Measurements from ENCODE around the gene HLA-F. TPM values are rescaled to one million over a fixed set of nuclear protein-coding genes. Genes with fewer than 3 reads are reported as not detected.
A peak's percentile ranks its signal among the peaks of the same experiment; 100 is the strongest.

HLA-F gene
- total RNA-seq, 1 donor = 30.4 TPM

DNA sequence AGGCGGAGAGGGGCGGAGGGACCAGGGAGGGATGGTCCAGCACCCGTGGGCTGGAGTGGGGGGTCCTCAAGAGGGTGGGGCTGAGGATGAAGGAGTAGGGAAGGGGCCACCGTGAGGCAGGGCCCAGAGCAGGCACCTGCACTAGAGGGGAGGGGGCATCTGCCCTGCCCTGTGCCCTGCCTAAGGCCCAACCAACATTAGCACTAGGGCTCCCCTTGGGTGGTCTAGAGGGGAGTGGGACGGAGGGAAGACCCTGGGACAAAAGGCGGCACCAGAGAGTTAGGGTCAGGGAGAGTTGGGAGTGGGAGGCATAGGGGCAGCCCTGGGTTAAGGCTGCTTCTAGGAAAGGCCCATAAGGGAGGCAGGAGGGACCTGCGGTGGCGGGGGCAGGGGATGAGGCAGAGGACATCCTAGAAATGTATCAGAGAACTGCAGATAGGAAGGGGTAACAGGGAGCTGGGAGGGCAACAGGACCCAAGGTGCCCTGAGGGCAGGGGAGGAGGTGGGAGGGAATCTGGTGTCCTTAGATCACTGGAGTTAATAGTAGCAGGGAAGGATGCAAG, 24.5 kb downstream of the HLA-F start:
- Histone ChIP-seq H4K20me1 (ENCODE audit: insufficient read depth, low read length) (no peaks in the 10 kb centered on the region), H3K9me3 (ENCODE audit: low read depth, low read length) (no peaks in the 10 kb centered on the region), H3K4me2 (ENCODE audit: insufficient read depth, low read length) (peak overlapping the region; percentile 96), H3K79me2 (ENCODE audit: insufficient read depth, low read length) (no peaks in the 10 kb centered on the region), H2AFZ (ENCODE audit: low read length) (peak overlapping the region; percentile 95), H3K36me3 (ENCODE audit: insufficient read depth, low read length) (no peaks in the 10 kb centered on the region), H3K4me3 (ENCODE audit: insufficient read depth, low read length) (peak overlapping the region; percentile 89), H3K27ac (ENCODE audit: low read depth, low read length) (no peak overlapping the region), H3K27me3 (ENCODE audit: insufficient read depth, low read length) (no peaks in the 10 kb centered on the region), H3K4me1 (ENCODE audit: insufficient read depth, low read length) (peaks cover 3% of the 10 kb centered on the region)
- peak; percentile 43 for DNase-seq (ENCODE audit: insufficient read length, low spot score, missing footprints)
- TF ChIP-seq, protein P1, sequence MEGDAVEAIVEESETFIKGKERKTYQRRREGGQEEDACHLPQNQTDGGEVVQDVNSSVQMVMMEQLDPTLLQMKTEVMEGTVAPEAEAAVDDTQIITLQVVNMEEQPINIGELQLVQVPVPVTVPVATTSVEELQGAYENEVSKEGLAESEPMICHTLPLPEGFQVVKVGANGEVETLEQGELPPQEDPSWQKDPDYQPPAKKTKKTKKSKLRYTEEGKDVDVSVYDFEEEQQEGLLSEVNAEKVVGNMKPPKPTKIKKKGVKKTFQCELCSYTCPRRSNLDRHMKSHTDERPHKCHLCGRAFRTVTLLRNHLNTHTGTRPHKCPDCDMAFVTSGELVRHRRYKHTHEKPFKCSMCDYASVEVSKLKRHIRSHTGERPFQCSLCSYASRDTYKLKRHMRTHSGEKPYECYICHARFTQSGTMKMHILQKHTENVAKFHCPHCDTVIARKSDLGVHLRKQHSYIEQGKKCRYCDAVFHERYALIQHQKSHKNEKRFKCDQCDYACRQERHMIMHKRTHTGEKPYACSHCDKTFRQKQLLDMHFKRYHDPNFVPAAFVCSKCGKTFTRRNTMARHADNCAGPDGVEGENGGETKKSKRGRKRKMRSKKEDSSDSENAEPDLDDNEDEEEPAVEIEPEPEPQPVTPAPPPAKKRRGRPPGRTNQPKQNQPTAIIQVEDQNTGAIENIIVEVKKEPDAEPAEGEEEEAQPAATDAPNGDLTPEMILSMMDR (IDR thresholded peaks at IDR 0.05; ENCODE audit: extremely low read depth, low read depth, low read length) = no peak

- TF ChIP-seq, protein P1 (IDR thresholded peaks at IDR 0.05; ENCODE audit: extremely low read depth, low read depth, low read length) = no peak
- peak overlapping the region; percentile 28 for H3K27ac ChIP-seq (ENCODE audit: low read depth, low read length)
- no peaks in the 10 kb centered on the region for H3K9me3 ChIP-seq (ENCODE audit: low read depth, low read length)
- H4K20me1 ChIP-seq (ENCODE audit: insufficient read depth, low read length) = no peaks in the 10 kb centered on the region
- peak overlapping the region; percentile 95 for H2AFZ ChIP-seq (ENCODE audit: low read length)
- DNase-seq (ENCODE audit: insufficient read length, low spot score, missing footprints) = peak; percentile 99
- H3K36me3 ChIP-seq (ENCODE audit: insufficient read depth, low read length) = no peaks in the 10 kb centered on the region
- H3K4me3 ChIP-seq (ENCODE audit: insufficient read depth, low read length) = peak overlapping the region; percentile 89
- H3K4me2 ChIP-seq (ENCODE audit: insufficient read depth, low read length) = peak overlapping the region; percentile 96
- no peaks in the 10 kb centered on the region for H3K79me2 ChIP-seq (ENCODE audit: insufficient read depth, low read length)
- no peaks in the 10 kb centered on the region for H3K27me3 ChIP-seq (ENCODE audit: insufficient read depth, low read length)
- H3K4me1 ChIP-seq (ENCODE audit: insufficient read depth, low read length) = peaks cover 3% of the 10 kb centered on the region
Measured at GRCh38 chr6:29748391-29749307, 25.4 kb downstream of the HLA-F start.

DNA sequence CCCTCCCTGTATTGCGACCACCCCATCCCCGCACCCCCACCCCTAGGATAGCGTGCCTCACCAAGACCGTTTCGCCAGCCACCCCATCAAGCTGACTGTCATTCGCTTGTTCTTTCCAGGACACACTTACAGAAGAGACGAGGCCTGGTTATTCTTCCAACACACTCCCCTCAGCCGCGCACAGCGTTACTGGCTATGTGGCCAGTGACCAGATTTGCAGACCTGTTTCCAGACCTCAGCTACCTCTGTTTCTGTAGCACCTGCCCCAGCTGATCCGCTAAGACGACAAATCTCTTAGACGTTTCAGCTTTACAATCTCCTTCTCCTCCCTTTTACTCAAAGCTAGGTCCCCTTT, 26.1 kb downstream of the HLA-F start:
- Histone ChIP-seq H3K79me2 (ENCODE audit: insufficient read depth, low read length) (no peaks in the 10 kb centered on the region), H3K27ac (ENCODE audit: low read depth, low read length) (no peak overlapping the region), H3K4me2 (ENCODE audit: insufficient read depth, low read length) (peak overlapping the region; percentile 96), H3K4me1 (ENCODE audit: insufficient read depth, low read length) (peaks cover 3% of the 10 kb centered on the region), H3K27me3 (ENCODE audit: insufficient read depth, low read length) (no peaks in the 10 kb centered on the region), H3K36me3 (ENCODE audit: insufficient read depth, low read length) (no peaks in the 10 kb centered on the region), H3K4me3 (ENCODE audit: insufficient read depth, low read length) (peak overlapping the region; percentile 89), H2AFZ (ENCODE audit: low read length) (peak overlapping the region; percentile 95), H4K20me1 (ENCODE audit: insufficient read depth, low read length) (no peaks in the 10 kb centered on the region), H3K9me3 (ENCODE audit: low read depth, low read length) (no peaks in the 10 kb centered on the region)
- TF ChIP-seq, protein P1 (IDR thresholded peaks at IDR 0.05; ENCODE audit: extremely low read depth, low read depth, low read length) = no peak
- DNase-seq (ENCODE audit: insufficient read length, low spot score, missing footprints) = no peak

- Histone ChIP-seq H3K27me3 (ENCODE audit: insufficient read depth, low read length) (no peaks in the 10 kb centered on the region), H3K4me1 (ENCODE audit: insufficient read depth, low read length) (peaks cover 3% of the 10 kb centered on the region), H3K79me2 (ENCODE audit: insufficient read depth, low read length) (no peaks in the 10 kb centered on the region), H3K27ac (ENCODE audit: low read depth, low read length) (no peak overlapping the region), H3K4me2 (ENCODE audit: insufficient read depth, low read length) (peak overlapping the region; percentile 96), H3K36me3 (ENCODE audit: insufficient read depth, low read length) (no peaks in the 10 kb centered on the region), H3K9me3 (ENCODE audit: low read depth, low read length) (no peaks in the 10 kb centered on the region), H2AFZ (ENCODE audit: low read length) (peak overlapping the region; percentile 95), H4K20me1 (ENCODE audit: insufficient read depth, low read length) (no peaks in the 10 kb centered on the region), H3K4me3 (ENCODE audit: insufficient read depth, low read length) (no peak overlapping the region)
- TF ChIP-seq, protein P1 (IDR thresholded peaks at IDR 0.05; ENCODE audit: extremely low read depth, low read depth, low read length) = no peak
- no peak for DNase-seq (ENCODE audit: insufficient read length, low spot score, missing footprints)
Measured at GRCh38 chr6:29749668-29750067, 26.4 kb downstream of the HLA-F start.

Data from osteoblast (primary cell).